WERI-Rb-1 (cell line): ENCODE data around the gene TCEAL5.

Experiments used
- DNase-seq: peaks from one replicate; pipeline ENCODE4 v3.0.0-alpha.2; 2020
- H3K27ac ChIP-seq: fragments of 250-450 bp; sonication (Bioruptor Pico); 2 replicates; pipeline ENCODE4 v1.5.1; 2020; ENCODE audit warnings: mild to moderate bottlenecking, moderate library complexity
- H3K27me3 ChIP-seq: fragments of 250-450 bp; sonication (Bioruptor Pico); 2 replicates; pipeline ENCODE4 v1.5.1; 2021; ENCODE audit warnings: mild to moderate bottlenecking, low read depth, moderate library complexity; ENCODE audit not compliant: insufficient read depth, severe bottlenecking
- H3K36me3 ChIP-seq: fragments of 250-450 bp; sonication (Bioruptor Pico); 2 replicates; pipeline ENCODE4 v1.5.1; 2020; ENCODE audit warnings: mild to moderate bottlenecking, moderate library complexity
- H3K4me3 ChIP-seq: 2 replicates; pipeline ENCODE4 v1.5.1; 2011; ENCODE audit warnings: low read depth, mild to moderate bottlenecking, control low read depth, low read length
- H3K9me3 ChIP-seq: fragments of 250-450 bp; sonication (Bioruptor Pico); 2 replicates; pipeline ENCODE4 v1.5.1; 2021; ENCODE audit warnings: mild to moderate bottlenecking, moderate library complexity; ENCODE audit not compliant: severe bottlenecking
- CTCF ChIP-seq: IDR thresholded peaks from 2 replicates; pipeline ENCODE4 v1.5.1; 2011; ENCODE audit warnings: low read depth, mild to moderate bottlenecking, control low read depth, inconsistent platforms, low read length

The TCEAL5 gene

GRCh38 chrX:103254921-103255493 lies 21.5 kb downstream of the TCEAL5 start, which contains the start of gene TCEAL8:
Gene TCEAL8 (minus strand): TSS chrX:103255155. CDS start chrX:103253979, 1,176 bp downstream.
- Histone ChIP-seq H3K27me3 (peaks cover 13% of the 10 kb centered on the region), H3K9me3 (no peaks in the 10 kb centered on the region), H3K4me3 (peak within 1 kb of the TSS; percentile 55), H3K27ac (peak within 1 kb of the TSS; percentile 67), H3K36me3 (no peaks in the 10 kb centered on the region; the same call in 1 of the 2 replicates)
- TF ChIP-seq CTCF, result no peak
- DNase-seq, result peak; percentile 65

GRCh38 chrX:103254171-103254824 lies 22.3 kb downstream of the TCEAL5 start:
- no peak for TF ChIP-seq CTCF
- Histone ChIP-seq H3K27ac (peak overlapping the region; percentile 67), H3K27me3 (peaks cover 10% of the 10 kb centered on the region), H3K36me3 (no peaks in the 10 kb centered on the region; the same call in 1 of the 2 replicates), H3K9me3 (no peaks in the 10 kb centered on the region), H3K4me3 (peak overlapping the region; percentile 55)
- peak; percentile 73 for DNase-seq

DNA sequence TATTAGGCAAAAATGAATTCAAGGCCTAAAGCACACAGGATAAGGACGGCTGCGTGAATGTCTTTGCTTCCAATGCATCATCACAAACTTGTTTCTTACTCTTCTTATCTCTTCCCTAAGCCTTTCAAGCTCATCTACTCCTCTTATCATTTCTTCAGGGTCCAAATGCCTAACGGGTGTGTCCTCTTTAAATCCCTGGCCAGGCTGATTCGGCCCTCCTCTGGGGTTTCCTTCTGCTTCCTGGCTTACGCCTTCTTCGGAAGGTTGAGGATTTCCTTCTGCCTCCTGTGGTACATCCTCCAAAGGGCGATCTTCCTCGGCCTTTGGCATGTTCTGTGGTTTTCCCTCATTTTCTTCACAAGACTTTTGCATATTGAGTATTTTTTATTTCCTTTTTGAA lies 22.9 kb downstream of the TCEAL5 start:
- Histone ChIP-seq H3K4me3 (no peak overlapping the region; the same call in 1 of the 2 replicates), H3K9me3 (no peaks in the 10 kb centered on the region), H3K36me3 (no peaks in the 10 kb centered on the region; the same call in 1 of the 2 replicates), H3K27me3 (peaks cover 10% of the 10 kb centered on the region), H3K27ac (no peak overlapping the region)
- no peak for DNase-seq
- no peak for TF ChIP-seq CTCF

- no peak overlapping the region for H3K4me3 ChIP-seq
- peaks cover 21% of the 10 kb centered on the region for H3K27me3 ChIP-seq
- H3K27ac ChIP-seq, result no peak overlapping the region
- no peak for TF ChIP-seq CTCF
- H3K36me3 ChIP-seq, result no peaks in the 10 kb centered on the region; the same call in 1 of the 2 replicates
- DNase-seq, result no peak
- H3K9me3 ChIP-seq, result no peaks in the 10 kb centered on the region
Measured at GRCh38 chrX:103250977-103251376, 25.6 kb downstream of the TCEAL5 start.

- DNase-seq, result no peak
- TF ChIP-seq CTCF, result no peak
- H3K27ac ChIP-seq, result no peak overlapping the region
- H3K36me3 ChIP-seq, result no peaks in the 10 kb centered on the region; the same call in 1 of the 2 replicates
- no peak overlapping the region for H3K4me3 ChIP-seq
- H3K9me3 ChIP-seq, result no peaks in the 10 kb centered on the region
- H3K27me3 ChIP-seq, result peaks cover 18% of the 10 kb centered on the region
Measured at GRCh38 chrX:103249805-103250204, 26.7 kb downstream of the TCEAL5 start.
